SHP77 (cell line): ENCODE data around the gene PRDX1.

Experiments
- DNase-seq, 2 experiments: peaks; one replicate each; lab custom pipeline; 2025; lab: John Stamatoyannopoulos, UW

PRDX1 gene

GRCh38 chr1:45521413-45522323, at the start of gene PRDX1:
TSS of gene PRDX1 (minus strand) at chr1:45521884. CDS start at chr1:45519043, 2,841 bp downstream.
- DNase-seq: peak; percentile 88 to 95

DNA sequence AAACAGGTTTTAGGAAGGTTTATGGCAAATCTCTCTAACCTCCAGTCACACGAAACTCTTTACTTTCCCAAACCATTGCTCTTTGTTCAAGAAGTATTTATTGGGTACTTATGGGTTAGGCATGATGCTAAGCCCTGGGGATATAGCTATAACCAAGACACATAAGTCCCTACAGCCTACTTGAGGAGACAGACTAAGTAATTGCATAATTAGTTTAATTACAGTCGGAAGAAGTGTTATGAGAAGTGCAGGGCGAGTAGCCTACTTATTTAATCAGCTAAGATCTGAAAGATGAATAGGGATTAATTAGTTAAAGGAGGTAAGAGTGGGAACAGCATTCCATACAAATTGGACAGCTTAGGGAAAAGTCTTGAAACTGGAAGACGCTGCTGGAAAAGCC, 48.9 kb upstream of the PRDX1 start:
- no peak for DNase-seq

- peak; percentile 32 to 57 for DNase-seq
These were observed 48.4 kb upstream of the PRDX1 start for GRCh38 chr1:45569962-45570581.

DNA sequence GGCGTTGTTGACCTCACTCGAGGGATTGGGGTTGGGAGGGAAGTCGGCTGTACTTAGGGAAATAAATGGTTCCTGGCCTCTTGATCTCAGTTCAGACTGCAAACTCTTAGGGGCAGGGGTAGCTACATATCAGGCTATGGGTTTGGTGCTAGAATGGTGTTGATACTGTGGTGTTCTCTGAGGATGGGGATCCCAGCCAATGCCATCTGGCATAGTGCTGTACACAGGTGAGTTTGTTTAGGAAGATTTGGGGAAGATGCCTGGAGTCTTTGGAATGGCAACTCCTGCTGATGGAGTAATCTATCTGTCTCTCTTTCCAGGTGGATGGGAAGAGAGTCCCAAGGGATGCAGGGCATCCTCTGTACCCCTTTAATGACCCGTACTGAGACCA, 47.9 kb upstream of the PRDX1 start:
- DNase-seq: no peak

- no peak for DNase-seq
These were observed 46.7 kb upstream of the PRDX1 start for GRCh38 chr1:45568421-45568820.

DNA sequence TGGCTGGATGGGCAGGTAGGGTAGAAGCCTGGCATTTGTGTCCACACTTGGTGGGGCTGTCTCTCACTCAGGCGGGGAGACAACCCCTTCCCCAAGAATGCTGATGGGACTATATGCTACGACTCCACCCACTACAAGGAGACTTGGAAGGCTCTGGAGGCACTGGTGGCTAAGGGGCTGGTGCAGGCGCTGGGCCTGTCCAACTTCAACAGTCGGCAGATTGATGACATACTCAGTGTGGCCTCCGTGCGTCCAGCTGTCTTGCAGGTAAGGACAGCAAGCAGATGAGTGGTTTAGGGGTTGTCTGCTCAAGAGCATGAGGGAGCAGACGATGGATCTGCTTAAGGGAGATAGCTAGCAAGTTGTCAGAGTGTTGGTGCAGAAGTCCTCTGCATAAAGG, 46.2 kb upstream of the PRDX1 start:
- DNase-seq: no peak

DNA sequence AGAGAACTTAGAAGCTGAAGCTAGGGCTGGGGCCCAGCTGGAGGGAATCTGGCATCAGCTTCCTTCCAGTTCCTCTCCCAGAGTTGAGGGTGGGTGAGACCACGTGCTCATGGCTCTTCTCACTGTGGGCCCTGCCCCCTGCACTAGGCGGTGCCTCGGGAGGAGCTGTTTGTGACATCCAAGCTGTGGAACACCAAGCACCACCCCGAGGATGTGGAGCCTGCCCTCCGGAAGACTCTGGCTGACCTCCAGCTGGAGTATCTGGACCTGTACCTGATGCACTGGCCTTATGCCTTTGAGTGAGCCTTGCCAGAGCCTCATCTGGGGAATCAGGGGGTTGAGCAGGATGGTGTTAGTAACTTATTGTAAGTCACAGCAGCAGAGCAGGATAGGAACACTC, 45.0 kb upstream of the PRDX1 start:
- no peak for DNase-seq

- DNase-seq: no peak
These were observed 42.2 kb upstream of the PRDX1 start for GRCh38 chr1:45563843-45564242.

GRCh38 chr1:45557422-45557944, 35.8 kb upstream of the PRDX1 start:
- no peak for DNase-seq

DNA sequence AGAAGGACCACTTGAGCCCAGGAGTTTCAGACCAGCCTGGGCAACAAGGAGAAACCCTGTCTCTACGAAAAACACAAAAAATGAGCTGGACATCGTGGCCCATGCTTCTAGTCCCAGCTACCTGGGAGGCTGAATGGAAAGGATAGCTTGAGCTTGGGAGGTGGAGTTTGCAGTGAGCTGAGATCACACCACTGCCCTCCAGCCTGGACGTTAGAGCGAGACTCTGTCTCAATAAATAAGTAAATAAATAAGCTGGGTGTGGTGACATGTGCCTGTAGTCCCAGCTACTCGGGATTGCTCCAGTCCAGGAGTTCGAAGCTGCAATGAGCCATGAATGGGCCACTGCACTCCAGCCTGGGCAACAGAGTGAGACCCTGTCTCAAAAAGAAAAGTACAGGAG, 32.5 kb upstream of the PRDX1 start:
- DNase-seq: no peak

DNA sequence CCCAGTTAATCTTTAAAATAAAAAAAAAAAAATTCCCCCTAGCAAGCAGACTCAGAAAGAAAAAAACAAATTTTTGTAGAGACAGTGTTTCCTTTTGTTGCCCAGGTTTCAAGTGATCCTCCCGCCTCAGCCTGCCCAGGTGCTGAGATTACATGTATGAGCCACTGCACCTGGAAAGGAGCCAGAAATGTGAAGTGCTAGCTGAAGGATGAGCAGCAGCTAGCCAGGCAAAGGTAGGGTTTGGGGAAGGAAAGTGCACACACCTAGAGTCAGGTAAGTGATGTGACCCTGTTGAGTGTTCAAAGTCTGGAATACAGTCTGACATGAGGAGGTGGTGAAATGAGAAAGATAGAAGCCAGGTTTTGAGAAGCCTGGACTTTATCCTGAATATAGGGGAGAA, 30.6 kb upstream of the PRDX1 start:
- DNase-seq: peak in 1 of 2 experiments; percentile 10

DNA sequence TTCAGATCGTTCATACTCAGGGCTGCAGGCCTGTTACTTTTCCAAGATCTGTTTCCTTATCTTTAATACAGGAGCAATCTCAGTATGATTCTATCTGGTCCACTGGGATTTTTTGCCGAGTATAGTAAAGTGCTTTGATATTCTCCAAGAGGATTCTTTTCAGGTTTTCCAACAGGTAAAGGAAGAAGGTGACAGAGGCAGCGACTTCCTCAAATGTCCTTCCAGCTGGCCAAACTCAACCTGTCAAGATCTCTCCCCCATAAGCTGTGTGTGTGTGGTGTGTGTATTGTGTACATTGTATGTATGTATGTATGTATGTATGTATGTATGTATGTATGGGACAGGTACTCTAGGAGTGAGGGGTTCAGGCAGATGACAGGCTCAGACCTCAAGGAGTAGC, 30.0 kb upstream of the PRDX1 start:
- DNase-seq: no peak

DNA sequence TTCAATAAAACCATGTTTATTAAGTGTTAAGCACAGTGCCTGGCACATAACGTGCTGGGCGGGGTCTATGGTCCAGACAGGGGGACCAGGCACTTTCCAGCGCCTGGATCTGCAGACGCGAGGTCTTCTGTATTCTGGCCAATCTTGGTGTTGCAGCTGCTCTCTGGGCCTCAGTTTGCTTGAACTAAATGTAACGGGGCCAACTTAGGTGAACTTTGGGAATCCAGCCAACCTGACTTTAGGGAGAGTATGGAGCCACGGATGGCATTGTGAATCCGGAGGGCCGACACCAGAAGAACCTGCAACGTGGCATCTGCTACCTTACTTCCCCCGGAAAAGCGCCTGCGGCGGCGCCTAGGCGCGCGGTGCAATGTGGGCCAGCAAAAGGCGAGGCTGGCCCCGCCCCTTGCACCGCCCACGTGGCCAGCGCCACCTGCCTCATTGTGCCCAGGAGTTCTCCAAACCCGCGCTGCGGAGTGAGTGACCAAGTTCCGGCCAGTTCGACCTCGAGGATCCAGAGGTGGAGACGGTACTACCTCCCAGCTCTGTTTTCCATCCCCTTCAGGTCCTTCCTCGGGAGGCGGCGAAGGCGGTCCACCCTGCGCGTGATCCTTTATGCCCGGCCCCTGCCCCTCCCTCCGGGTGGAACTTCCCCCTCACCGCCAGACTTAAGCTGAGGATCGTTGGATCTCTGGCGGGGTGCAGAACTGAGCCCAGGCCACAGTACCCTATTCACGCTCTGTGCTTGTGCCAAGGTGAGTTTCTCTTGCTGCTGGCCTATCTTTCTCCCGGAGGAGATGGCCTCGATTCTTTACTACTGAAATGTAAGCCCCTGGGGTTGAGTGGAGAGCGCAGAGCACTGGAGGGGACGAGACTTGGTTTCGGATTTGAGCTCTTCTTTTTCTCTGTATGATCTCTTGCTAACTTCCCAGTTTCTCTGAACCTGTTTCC, 29.0 kb upstream of the PRDX1 start, which contains the start of gene AKR1A1:
Gene AKR1A1 (plus strand): TSS at position 426 of the 951 bp plus-strand sequence. CDS start 10,969 bp downstream, outside the sequence.
- DNase-seq: peak; percentile 83 to 91

- no peak for DNase-seq
These were observed 24.0 kb upstream of the PRDX1 start for GRCh38 chr1:45545553-45546310.

DNA sequence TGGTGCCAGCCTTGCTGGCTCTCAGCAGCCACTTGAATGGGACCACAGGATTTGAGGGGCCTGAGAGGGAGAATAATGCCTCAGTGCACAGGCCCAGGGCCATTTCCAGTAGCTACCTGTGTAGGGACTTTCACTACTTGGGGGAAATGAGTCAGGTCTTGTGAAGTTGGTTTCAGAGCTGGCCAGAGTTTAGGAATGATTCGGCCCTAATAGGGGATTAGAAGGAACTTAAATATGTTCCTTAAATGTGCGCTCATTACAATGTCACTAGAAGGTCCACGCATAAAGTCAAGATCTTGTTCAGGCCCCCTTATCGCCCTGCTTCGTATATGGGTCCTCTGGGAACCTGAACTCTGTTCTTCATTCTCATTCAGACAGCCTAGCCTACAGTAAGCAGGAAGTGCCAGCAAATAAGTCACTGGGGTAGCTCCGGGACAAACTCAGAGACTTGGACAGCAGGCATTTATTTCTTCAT, 23.4 kb upstream of the PRDX1 start:
- DNase-seq: no peak

DNA sequence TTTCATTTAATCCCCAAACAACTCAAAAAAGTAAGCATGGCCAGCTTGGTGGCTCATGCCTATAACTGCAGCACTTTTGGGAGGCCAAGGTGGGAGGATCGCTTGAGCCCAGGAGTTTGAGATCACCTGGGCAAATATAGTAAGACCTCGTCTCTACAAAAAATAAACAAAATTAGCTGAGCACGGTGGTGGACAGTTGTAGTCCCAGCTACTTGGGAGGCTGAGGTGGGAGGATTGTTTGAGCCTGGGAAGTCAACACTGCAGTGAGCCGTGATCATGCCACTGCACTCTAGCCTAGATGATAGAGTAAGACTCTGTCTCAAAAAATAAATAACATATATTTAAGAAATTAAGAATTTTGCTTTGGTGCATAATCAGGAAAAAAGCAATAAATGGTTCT, 22.8 kb upstream of the PRDX1 start:
- DNase-seq: no peak

DNA sequence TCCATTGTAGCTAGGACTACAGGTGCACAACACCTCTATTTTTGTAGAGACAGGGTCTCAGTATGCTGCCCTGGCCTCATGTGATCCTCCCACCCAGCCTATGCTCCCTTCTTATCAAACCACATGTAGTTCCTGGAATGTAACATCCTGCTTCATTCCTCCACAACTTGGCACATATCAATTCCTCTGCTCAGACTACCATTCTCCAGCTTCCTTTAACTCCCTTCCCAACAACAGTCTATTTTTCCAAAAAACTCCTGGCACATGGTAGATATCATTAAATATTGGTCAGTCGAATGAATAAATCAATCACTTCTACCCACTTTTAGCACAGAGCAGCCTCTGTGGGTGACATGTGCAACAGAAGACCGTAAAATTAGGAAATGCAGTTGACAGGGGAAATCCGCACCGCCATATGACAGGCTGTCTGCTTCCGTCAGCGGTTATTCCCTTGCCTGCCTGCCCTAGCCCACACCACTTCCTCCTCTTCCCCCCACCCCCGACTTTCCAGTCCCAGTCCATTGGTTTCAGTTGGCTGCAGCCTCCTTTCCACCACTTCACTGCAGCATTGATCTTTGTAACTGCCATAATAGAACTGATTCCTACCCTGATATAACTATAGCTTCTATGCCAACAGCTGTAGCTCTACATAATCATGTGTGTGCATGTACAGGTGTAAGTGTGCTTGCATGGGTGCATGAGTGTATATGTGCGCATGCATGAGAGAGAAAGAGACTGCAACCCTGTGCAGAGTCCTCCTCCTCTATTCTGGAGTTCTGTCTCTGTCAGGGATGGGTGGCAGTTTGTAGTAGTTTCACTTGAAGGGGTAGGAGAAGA, 22.1 kb upstream of the PRDX1 start:
- DNase-seq: no peak

DNA sequence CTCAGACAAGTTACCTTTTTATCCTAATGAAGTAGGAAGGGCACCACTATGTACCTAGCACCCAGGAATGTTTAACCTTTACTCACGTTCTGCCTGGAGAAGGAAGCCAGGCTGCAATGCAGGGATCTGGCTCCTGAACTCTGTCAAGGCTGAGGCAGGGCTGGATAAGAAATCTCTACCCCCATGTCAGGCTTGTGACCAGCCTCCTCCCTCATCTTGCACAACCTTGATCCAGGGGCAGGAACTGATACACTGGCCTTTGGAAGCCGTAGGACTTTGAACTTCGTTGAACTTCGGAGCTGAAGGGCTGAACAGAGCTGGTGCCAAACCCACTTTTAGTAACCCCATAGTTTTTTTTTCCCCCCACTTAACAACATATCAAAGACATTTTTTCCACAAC, 20.9 kb upstream of the PRDX1 start:
- no peak for DNase-seq

GRCh38 chr1:45541193-45541592, 19.5 kb upstream of the PRDX1 start:
- no peak for DNase-seq

- no peak for DNase-seq
These were observed 15.2 kb upstream of the PRDX1 start for GRCh38 chr1:45536886-45537285.
